Prostate gland (tissue), 2 donors: ENCODE results near the gene PPP1R12B.

ENCODE experiments used
- CTCF ChIP-seq, 4 experiments: fragments of 200-600 bp in 2 of 4; fragments of 450-650 bp in 2 of 4; sonication (generic) in 2 of 4; IDR thresholded peaks; 1 replicate in 3 of 4; 2 replicates in 1 of 4; pipeline ENCODE4 v1.5.1; 2016 to 2019; ENCODE audit warnings: antibody characterized with exemption in 4 of 4, mild to moderate bottlenecking in 2 of 4, moderate library complexity in 2 of 4
- POLR2A ChIP-seq: fragments of 450-650 bp; IDR thresholded peaks from one replicate; pipeline ENCODE4 v1.6.1; 2016; ENCODE audit warnings: antibody characterized with exemption, mild to moderate bottlenecking
- POLR2AphosphoS5 ChIP-seq: sonication (generic); formaldehyde crosslinking; IDR thresholded peaks from one replicate; pipeline ENCODE4 v1.6.1; 2017; ENCODE audit warnings: antibody characterized with exemption

- TF ChIP-seq CTCF (IDR thresholded peaks at IDR 0.05) (no peak), POLR2A (no peak), POLR2AphosphoS5 (no peak)
Measured at GRCh38 chr1:202411422-202411821, 62.9 kb downstream of the PPP1R12B start.
